H9 (cell line): ENCODE results near the gene TMEM120A. TPM values are rescaled to one million over a fixed set of nuclear protein-coding genes. Genes with fewer than 3 reads are reported as not detected.
"Not testable (repeated sequence)": the region's sequence is repeated elsewhere in the genome, so short reads cannot be mapped to it uniquely, and the experiment has no call there.

Experiments
- DNase-seq: peaks from one replicate; pipeline ENCODE4 v3.0.0-alpha.2; 2017
- H2AFZ ChIP-seq: one replicate; pipeline ENCODE4 v1.6.1; 2013; ENCODE audit warnings: mild to moderate bottlenecking, low read length, control low read depth, moderate library complexity
- H2AK5ac ChIP-seq: 2 replicates; pipeline ENCODE4 v1.6.1; 2013; ENCODE audit warnings: low read length, control low read depth, mixed read lengths; ENCODE audit not compliant: insufficient read length
- H2BK120ac ChIP-seq: one replicate; pipeline ENCODE4 v1.6.1; 2013; ENCODE audit warnings: low read depth, mild to moderate bottlenecking, low read length, control low read depth, inconsistent platforms; ENCODE audit not compliant: poor library complexity, severe bottlenecking
- H2BK12ac ChIP-seq: 2 replicates; pipeline ENCODE4 v1.6.1; 2013; ENCODE audit warnings: low read length, control low read depth, mixed read lengths, low read depth; ENCODE audit not compliant: insufficient read length
- H2BK15ac ChIP-seq: 2 replicates; pipeline ENCODE4 v1.6.1; 2013; ENCODE audit warnings: low read depth, low read length, control low read depth
- H2BK20ac ChIP-seq: one replicate; pipeline ENCODE4 v1.6.1; 2013; ENCODE audit warnings: low read depth, mild to moderate bottlenecking, low read length, control low read depth, inconsistent platforms; ENCODE audit not compliant: poor library complexity, severe bottlenecking
- H2BK5ac ChIP-seq: 2 replicates; pipeline ENCODE4 v1.6.1; 2013; ENCODE audit warnings: low read length, control low read depth, mixed read lengths; ENCODE audit not compliant: insufficient read length
- H3K14ac ChIP-seq: 2 replicates; pipeline ENCODE4 v1.6.1; 2013; ENCODE audit warnings: low read length, control low read depth; ENCODE audit not compliant: insufficient read depth
- H3K18ac ChIP-seq: 2 replicates; pipeline ENCODE4 v1.6.1; 2013; ENCODE audit warnings: low read depth, mild to moderate bottlenecking, mixed read lengths, low read length, control low read depth; ENCODE audit not compliant: insufficient read length
- H3K23ac ChIP-seq: 2 replicates; pipeline ENCODE4 v1.6.1; 2013; ENCODE audit warnings: low read length, control low read depth, mixed read lengths, low read depth; ENCODE audit not compliant: insufficient read length
- H3K23me2 ChIP-seq: 2 replicates; pipeline ENCODE4 v1.6.1; 2013; ENCODE audit warnings: low read depth, mild to moderate bottlenecking, mixed read lengths, low read length, control low read depth; ENCODE audit not compliant: insufficient read length, poor library complexity, severe bottlenecking
- H3K27ac ChIP-seq: 2 replicates; pipeline ENCODE4 v1.5.1; 2013; ENCODE audit warnings: low read length, control low read depth, mixed read lengths, low read depth; ENCODE audit not compliant: insufficient read length
- H3K27me3 ChIP-seq: 2 replicates; pipeline ENCODE4 v1.6.1; 2013; ENCODE audit warnings: low read length, control low read depth, inconsistent platforms; ENCODE audit not compliant: insufficient read depth
- H3K4ac ChIP-seq: 2 replicates; pipeline ENCODE4 v1.6.1; 2013; ENCODE audit warnings: low read depth, mild to moderate bottlenecking, control low read depth, inconsistent platforms, low read length, moderate library complexity
- H3K4me1 ChIP-seq: 2 replicates; pipeline ENCODE4 v1.6.1; 2013; ENCODE audit warnings: low read length, control low read depth, inconsistent platforms; ENCODE audit not compliant: insufficient read depth
- H3K4me2 ChIP-seq: 2 replicates; pipeline ENCODE4 v1.6.1; 2013; ENCODE audit warnings: low read length, control low read depth, mixed read lengths; ENCODE audit not compliant: insufficient read length, insufficient read depth
- H3K56ac ChIP-seq: 2 replicates; pipeline ENCODE4 v1.6.1; 2013; ENCODE audit warnings: low read depth, mild to moderate bottlenecking, mixed read lengths, low read length, control low read depth; ENCODE audit not compliant: insufficient read length
- H3K79me1 ChIP-seq: 2 replicates; pipeline ENCODE4 v1.6.1; 2013; ENCODE audit warnings: low read depth, mild to moderate bottlenecking, moderate library complexity, low read length, control low read depth, inconsistent platforms; ENCODE audit not compliant: insufficient read depth, poor library complexity, severe bottlenecking
- H3K79me2 ChIP-seq: 2 replicates; pipeline ENCODE4 v1.6.1; 2013; ENCODE audit warnings: low read length, control low read depth, inconsistent platforms; ENCODE audit not compliant: insufficient read depth
- H3K9ac ChIP-seq: 2 replicates; pipeline ENCODE4 v1.6.1; 2013; ENCODE audit warnings: low read length, control low read depth, mixed read lengths; ENCODE audit not compliant: insufficient read length; ENCODE audit errors: extremely low read depth
- H3K9me3 ChIP-seq: one replicate; pipeline ENCODE4 v1.6.1; 2013; ENCODE audit warnings: low read depth, low read length, inconsistent platforms; ENCODE audit not compliant: control insufficient read depth
- H3T11ph ChIP-seq: one replicate; pipeline ENCODE4 v1.6.1; 2013; ENCODE audit warnings: mild to moderate bottlenecking, low read length, control low read depth, inconsistent platforms
- H4K20me1 ChIP-seq: one replicate; pipeline ENCODE4 v1.6.1; 2013; ENCODE audit not compliant: control insufficient read depth, insufficient read length, insufficient read depth
- H4K5ac ChIP-seq: 2 replicates; pipeline ENCODE4 v1.6.1; 2013; ENCODE audit warnings: low read depth, mild to moderate bottlenecking, mixed read lengths, low read length, control low read depth; ENCODE audit not compliant: insufficient read length
- H4K8ac ChIP-seq: replicated peaks from 2 replicates; pipeline ENCODE4 v1.6.1; 2013; ENCODE audit warnings: low read length, control low read depth, mixed read lengths, low read depth; ENCODE audit not compliant: insufficient read length
- H4K91ac ChIP-seq: 2 replicates; pipeline ENCODE4 v1.6.1; 2013; ENCODE audit warnings: low read depth, mild to moderate bottlenecking, moderate library complexity, mixed read lengths, low read length, control low read depth; ENCODE audit not compliant: insufficient read length
- H3K27ac Mint-ChIP-seq, 3 experiments: 2 replicates in 2 of 3; 3 replicates in 1 of 3; pipeline ENCODE4 v1.8.0; 2020 to 2021; ENCODE audit warnings: mixed read lengths in 3 of 3, mild to moderate bottlenecking in 1 of 3, moderate library complexity in 1 of 3
- H3K27me3 Mint-ChIP-seq: 2 replicates; pipeline ENCODE4 v1.8.0; 2021; ENCODE audit warnings: low read depth, mild to moderate bottlenecking, moderate library complexity, mixed read lengths
- H3K36me3 Mint-ChIP-seq, 3 experiments: 2 replicates in 2 of 3; 3 replicates in 1 of 3; pipeline ENCODE4 v1.8.0; 2020 to 2021; ENCODE audit warnings: low read depth in 3 of 3, mixed read lengths in 3 of 3; ENCODE audit not compliant: insufficient read depth in 1 of 3
- H3K4me1 Mint-ChIP-seq, 2 experiments: 2 replicates each; pipeline ENCODE4 v1.8.0; 2020; ENCODE audit warnings: mixed read lengths in 2 of 2
- H3K4me3 Mint-ChIP-seq, 2 experiments: 2 replicates in 1 of 2; 3 replicates in 1 of 2; pipeline ENCODE4 v1.8.0; 2020 to 2021; ENCODE audit warnings: mild to moderate bottlenecking in 2 of 2, mixed read lengths in 2 of 2, moderate library complexity in 1 of 2
- H3K9me3 Mint-ChIP-seq, 2 experiments: 2 replicates in 1 of 2; 3 replicates in 1 of 2; pipeline ENCODE4 v1.8.0; 2020; ENCODE audit warnings: mild to moderate bottlenecking in 2 of 2, mixed read lengths in 2 of 2, moderate library complexity in 1 of 2
- WGBS: extraction: QIAGEN DNeasy Blood & Tissue Kit; methylation state at CpG from one replicate; pipeline ENCODE4 v1.1.7; 2013; ENCODE audit warnings: missing lambda C conversion rate, low lambda C conversion rate, mixed read lengths; ENCODE audit not compliant: insufficient read length; ENCODE audit errors: extremely low coverage; 5-methylcytosine and 5-hydroxymethylcytosine counted together
- total RNA-seq: library from RNA; stranded (reverse); gene quantifications from 2 replicates; pipeline ENCODE4 v1.2.1, GENCODE V29; 2021
- TF ChIP-seq, protein P1 (sequence below): fragments of 200-600 bp; sonication (generic); conservative IDR thresholded peaks from 3 replicates; pipeline ENCODE4 v1.8.0; 2021; ENCODE audit warnings: antibody characterized with exemption, mild to moderate bottlenecking

Gene TMEM120A
- total RNA-seq, 1 experiment from 2014 or later, result 30.0 TPM

DNA sequence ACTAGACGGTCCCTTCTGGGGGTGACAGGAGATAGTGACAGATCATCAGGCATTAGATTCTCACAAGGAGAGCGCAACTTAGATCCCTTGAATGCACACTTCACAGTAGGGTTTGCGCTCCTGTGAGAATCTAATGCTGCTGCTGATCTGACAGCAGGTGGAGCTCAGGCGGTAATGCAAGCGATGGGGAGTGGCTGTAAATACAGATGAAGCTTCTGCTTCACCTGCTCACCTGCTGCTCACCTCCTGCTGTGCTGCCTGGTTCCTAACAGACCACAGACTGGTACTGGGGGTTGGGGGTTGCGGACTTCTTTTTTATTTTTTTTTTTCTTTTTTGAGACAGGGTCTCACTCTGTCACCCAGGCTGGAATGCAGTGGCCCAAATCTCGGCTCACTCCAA, 35.3 kb upstream of the TMEM120A start:
- not testable (repeated sequence) for H3K9me3 Mint-ChIP-seq, H3K9me3 ChIP-seq, H3K18ac ChIP-seq, H2BK120ac ChIP-seq, H3K4ac ChIP-seq, H3K23me2 ChIP-seq, H3K4me3 Mint-ChIP-seq, H3K27ac Mint-ChIP-seq, H3K27me3 ChIP-seq, H3K9ac ChIP-seq, H3K79me1 ChIP-seq, H2BK20ac ChIP-seq, H3K4me2 ChIP-seq, H3K79me2 ChIP-seq, H3K56ac ChIP-seq, H2BK15ac ChIP-seq, H3K4me1 Mint-ChIP-seq, H4K20me1 ChIP-seq, H3K4me1 ChIP-seq, H3K27ac ChIP-seq, H2AK5ac ChIP-seq, H2BK12ac ChIP-seq, H4K91ac ChIP-seq, DNase-seq, H4K8ac ChIP-seq, H4K5ac ChIP-seq, H2BK5ac ChIP-seq, H3K27me3 Mint-ChIP-seq, H3K23ac ChIP-seq, H2AFZ ChIP-seq, H3K14ac ChIP-seq, H3T11ph ChIP-seq
- peaks cover 12 to 32% (median 30%) of the 10 kb centered on the region in 3 experiments; a peak in 6 of 7 replicates for H3K36me3 Mint-ChIP-seq
- WGBS, result no CpG with 5 or more reads among the region's 7 CpGs
- TF ChIP-seq, protein P1, sequence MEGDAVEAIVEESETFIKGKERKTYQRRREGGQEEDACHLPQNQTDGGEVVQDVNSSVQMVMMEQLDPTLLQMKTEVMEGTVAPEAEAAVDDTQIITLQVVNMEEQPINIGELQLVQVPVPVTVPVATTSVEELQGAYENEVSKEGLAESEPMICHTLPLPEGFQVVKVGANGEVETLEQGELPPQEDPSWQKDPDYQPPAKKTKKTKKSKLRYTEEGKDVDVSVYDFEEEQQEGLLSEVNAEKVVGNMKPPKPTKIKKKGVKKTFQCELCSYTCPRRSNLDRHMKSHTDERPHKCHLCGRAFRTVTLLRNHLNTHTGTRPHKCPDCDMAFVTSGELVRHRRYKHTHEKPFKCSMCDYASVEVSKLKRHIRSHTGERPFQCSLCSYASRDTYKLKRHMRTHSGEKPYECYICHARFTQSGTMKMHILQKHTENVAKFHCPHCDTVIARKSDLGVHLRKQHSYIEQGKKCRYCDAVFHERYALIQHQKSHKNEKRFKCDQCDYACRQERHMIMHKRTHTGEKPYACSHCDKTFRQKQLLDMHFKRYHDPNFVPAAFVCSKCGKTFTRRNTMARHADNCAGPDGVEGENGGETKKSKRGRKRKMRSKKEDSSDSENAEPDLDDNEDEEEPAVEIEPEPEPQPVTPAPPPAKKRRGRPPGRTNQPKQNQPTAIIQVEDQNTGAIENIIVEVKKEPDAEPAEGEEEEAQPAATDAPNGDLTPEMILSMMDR, result 0 out of 3 replicates have a peak, but pooled peaks have one; percentile 19
